Tibial nerve (tissue), 4 donors: ENCODE results near the gene ASB14.

Experiments
- EP300 ChIP-seq, 2 donors: sonication (generic); formaldehyde crosslinking; IDR thresholded peaks; one replicate each; pipeline ENCODE4 v1.6.1; 2017; ENCODE audit warnings: antibody characterized with exemption in 2 of 2, mild to moderate bottlenecking in 1 of 2
- TF ChIP-seq, protein P1 (sequence below), 5 experiments: fragments of 200-600 bp in 3 of 5; fragments of 450-650 bp in 2 of 5; sonication (generic) in 3 of 5; IDR thresholded peaks; one replicate each; pipeline ENCODE4 v1.5.1; 2016 to 2019; ENCODE audit warnings: antibody characterized with exemption in 5 of 5, mild to moderate bottlenecking in 3 of 5, moderate library complexity in 2 of 5

DNA sequence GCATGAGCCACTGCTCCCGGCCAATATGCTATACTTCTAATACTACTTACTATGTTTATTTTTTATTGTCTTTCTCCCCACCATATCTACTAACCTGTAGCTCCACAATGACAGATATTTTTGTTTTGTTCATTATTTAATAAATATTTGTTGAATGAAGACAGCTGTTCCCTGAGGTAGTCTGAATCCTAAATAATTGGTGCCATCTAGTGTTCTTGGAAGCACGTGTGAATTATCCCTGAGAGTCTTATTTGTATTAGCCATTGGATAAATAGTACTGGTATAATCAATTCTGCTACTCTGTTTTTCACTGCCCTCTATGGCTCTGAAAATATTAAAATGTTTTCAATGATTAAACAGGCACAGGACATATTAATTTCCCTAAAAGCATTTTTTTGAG lies 70.6 kb downstream of the ASB14 start:
- TF ChIP-seq, protein P1, sequence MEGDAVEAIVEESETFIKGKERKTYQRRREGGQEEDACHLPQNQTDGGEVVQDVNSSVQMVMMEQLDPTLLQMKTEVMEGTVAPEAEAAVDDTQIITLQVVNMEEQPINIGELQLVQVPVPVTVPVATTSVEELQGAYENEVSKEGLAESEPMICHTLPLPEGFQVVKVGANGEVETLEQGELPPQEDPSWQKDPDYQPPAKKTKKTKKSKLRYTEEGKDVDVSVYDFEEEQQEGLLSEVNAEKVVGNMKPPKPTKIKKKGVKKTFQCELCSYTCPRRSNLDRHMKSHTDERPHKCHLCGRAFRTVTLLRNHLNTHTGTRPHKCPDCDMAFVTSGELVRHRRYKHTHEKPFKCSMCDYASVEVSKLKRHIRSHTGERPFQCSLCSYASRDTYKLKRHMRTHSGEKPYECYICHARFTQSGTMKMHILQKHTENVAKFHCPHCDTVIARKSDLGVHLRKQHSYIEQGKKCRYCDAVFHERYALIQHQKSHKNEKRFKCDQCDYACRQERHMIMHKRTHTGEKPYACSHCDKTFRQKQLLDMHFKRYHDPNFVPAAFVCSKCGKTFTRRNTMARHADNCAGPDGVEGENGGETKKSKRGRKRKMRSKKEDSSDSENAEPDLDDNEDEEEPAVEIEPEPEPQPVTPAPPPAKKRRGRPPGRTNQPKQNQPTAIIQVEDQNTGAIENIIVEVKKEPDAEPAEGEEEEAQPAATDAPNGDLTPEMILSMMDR (IDR thresholded peaks at IDR 0.05): peak in 2 of 5 experiments; percentile 12 to 33
- TF ChIP-seq EP300 (IDR thresholded peaks at IDR 0.05): no peak
